K562 (cell line): ENCODE measurements around the gene CAPN5.

Experiments
- HNRNPL ChIP-seq: fragments of 200-400 bp; formaldehyde crosslinking; IDR thresholded peaks from 2 replicates; pipeline ENCODE4 v1.6.1; 2017; ENCODE audit warnings: low read depth, mild to moderate bottlenecking, low read length
- TF ChIP-seq, protein P1 (sequence below), 3 experiments: IDR thresholded peaks in 2 of 3; conservative IDR thresholded peaks in 1 of 3; 2 replicates each; pipeline ENCODE4 v1.5.1; 2011 to 2012; ENCODE audit warnings: low read length in 3 of 3, mild to moderate bottlenecking in 3 of 3, control low read depth in 2 of 3, improper control_type of control experiment in 1 of 3, inconsistent platforms in 1 of 3, low read depth in 1 of 3, mixed read lengths in 1 of 3, moderate library complexity in 1 of 3; ENCODE audit not compliant: insufficient read depth in 2 of 3
- TF ChIP-seq, protein P2 (sequence below): sonication (generic); formaldehyde crosslinking; IDR thresholded peaks from 2 replicates; pipeline ENCODE4 v1.9.0; 2022; ENCODE audit warnings: mild to moderate bottlenecking, missing genetic modification reagents

DNA sequence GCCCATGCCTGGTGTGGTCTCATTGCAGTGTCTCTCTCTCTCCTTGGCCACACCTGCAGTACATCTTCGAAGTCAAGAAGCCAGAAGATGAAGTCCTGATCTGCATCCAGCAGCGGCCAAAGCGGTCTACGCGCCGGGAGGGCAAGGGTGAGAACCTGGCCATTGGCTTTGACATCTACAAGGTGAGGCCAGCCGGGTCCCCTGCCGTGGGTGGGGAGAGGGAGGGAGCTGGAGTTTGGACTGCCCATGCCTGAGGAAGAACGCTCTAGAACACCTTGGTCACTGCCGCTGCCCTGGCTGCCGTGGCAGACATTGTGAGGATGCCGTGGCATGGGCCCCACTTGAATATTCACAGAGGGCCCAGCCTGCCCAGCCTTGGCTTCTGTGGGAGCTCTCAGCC, 52.2 kb downstream of the CAPN5 start:
- TF ChIP-seq, protein P1, sequence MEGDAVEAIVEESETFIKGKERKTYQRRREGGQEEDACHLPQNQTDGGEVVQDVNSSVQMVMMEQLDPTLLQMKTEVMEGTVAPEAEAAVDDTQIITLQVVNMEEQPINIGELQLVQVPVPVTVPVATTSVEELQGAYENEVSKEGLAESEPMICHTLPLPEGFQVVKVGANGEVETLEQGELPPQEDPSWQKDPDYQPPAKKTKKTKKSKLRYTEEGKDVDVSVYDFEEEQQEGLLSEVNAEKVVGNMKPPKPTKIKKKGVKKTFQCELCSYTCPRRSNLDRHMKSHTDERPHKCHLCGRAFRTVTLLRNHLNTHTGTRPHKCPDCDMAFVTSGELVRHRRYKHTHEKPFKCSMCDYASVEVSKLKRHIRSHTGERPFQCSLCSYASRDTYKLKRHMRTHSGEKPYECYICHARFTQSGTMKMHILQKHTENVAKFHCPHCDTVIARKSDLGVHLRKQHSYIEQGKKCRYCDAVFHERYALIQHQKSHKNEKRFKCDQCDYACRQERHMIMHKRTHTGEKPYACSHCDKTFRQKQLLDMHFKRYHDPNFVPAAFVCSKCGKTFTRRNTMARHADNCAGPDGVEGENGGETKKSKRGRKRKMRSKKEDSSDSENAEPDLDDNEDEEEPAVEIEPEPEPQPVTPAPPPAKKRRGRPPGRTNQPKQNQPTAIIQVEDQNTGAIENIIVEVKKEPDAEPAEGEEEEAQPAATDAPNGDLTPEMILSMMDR (IDR thresholded peaks at IDR 0.05 in 2 of 3, conservative IDR thresholded peaks at IDR 0.05 in 1 of 3; ENCODE audit: insufficient read depth in 2 of 3, low read depth in 1 of 3, low read length in 3 of 3), result no peak
- TF ChIP-seq, protein P2, sequence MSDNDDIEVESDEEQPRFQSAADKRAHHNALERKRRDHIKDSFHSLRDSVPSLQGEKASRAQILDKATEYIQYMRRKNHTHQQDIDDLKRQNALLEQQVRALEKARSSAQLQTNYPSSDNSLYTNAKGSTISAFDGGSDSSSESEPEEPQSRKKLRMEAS (CRISPR knock-in tag), result no peak
- TF ChIP-seq HNRNPL, result no peak
